K562 (cell line): ENCODE data around the gene ARHGAP26.

Experiments
- CTCF ChIP-seq, 3 experiments: IDR thresholded peaks in 2 of 3; conservative IDR thresholded peaks in 1 of 3; 2 replicates each; pipeline ENCODE4 v1.5.1; 2011 to 2012; ENCODE audit warnings: low read length in 3 of 3, mild to moderate bottlenecking in 3 of 3, control low read depth in 2 of 3, improper control_type of control experiment in 1 of 3, inconsistent platforms in 1 of 3, low read depth in 1 of 3, mixed read lengths in 1 of 3, moderate library complexity in 1 of 3; ENCODE audit not compliant: insufficient read depth in 2 of 3
- EZH2 ChIP-seq: IDR thresholded peaks from 2 replicates; pipeline ENCODE4 v1.6.1; 2012; ENCODE audit warnings: low read depth, mild to moderate bottlenecking, inconsistent platforms, low read length, borderline replicate concordance
- GTF3C2 ChIP-seq: IDR thresholded peaks from 3 replicates; pipeline ENCODE4 v1.6.1; 2011; ENCODE audit warnings: borderline replicate concordance, mild to moderate bottlenecking, moderate library complexity; ENCODE audit not compliant: insufficient read length; ENCODE audit errors: extremely low read depth
- KAT7 ChIP-seq: sonication (generic); formaldehyde crosslinking; IDR thresholded peaks from 2 replicates; pipeline ENCODE4 v1.8.0; 2022; ENCODE audit warnings: missing genetic modification reagents, mild to moderate bottlenecking, borderline replicate concordance
- SMAD2 ChIP-seq: fragments of 150-350 bp; IDR thresholded peaks from 2 replicates; pipeline ENCODE4 v1.6.1; 2014; ENCODE audit warnings: low read depth, mild to moderate bottlenecking, low read length
- ZBTB33 ChIP-seq: sonication (generic); formaldehyde crosslinking; IDR thresholded peaks from 2 replicates; pipeline ENCODE4 v1.8.1; 2023; ENCODE audit warnings: mild to moderate bottlenecking, missing genetic modification reagents
- ZNF253 ChIP-seq: fragments of 250-450 bp; sonication (Bioruptor Pico); conservative IDR thresholded peaks from 2 replicates; pipeline ENCODE4 v1.6.1; 2021; ENCODE audit warnings: mild to moderate bottlenecking

GRCh38 chr5:143040622-143041021 is 270.4 kb downstream of the ARHGAP26 start:
- TF ChIP-seq GTF3C2 (no peak), EZH2 (no peak), KAT7 (no peak), SMAD2 (no peak), CTCF (IDR thresholded peaks at IDR 0.05 in 2 of 3, conservative IDR thresholded peaks at IDR 0.05 in 1 of 3; ENCODE audit: insufficient read depth in 2 of 3, low read depth in 1 of 3, low read length in 3 of 3) (no peak), ZNF253 (CRISPR knock-in tag) (no peak), ZBTB33 (CRISPR knock-in tag) (no peak)
